Measurements from ENCODE around the gene PTCD2. TPM values are rescaled to one million over a fixed set of nuclear protein-coding genes. Genes with fewer than 3 reads are reported as not detected.
A peak's percentile ranks its signal among the peaks of the same experiment; 100 is the strongest.

PTCD2 gene, protein sequence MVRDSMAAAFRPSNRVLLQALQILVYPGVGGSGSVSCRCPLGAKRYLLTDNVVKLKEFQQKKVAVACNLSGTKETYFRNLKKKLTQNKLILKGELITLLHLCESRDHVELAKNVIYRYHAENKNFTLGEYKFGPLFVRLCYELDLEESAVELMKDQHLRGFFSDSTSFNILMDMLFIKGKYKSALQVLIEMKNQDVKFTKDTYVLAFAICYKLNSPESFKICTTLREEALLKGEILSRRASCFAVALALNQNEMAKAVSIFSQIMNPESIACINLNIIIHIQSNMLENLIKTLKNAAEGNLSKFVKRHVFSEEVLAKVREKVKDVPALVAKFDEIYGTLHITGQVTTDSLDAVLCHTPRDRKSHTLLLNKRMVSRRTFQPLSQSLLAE
- total RNA-seq: 1 to 10 TPM; 3.1 to 8.7 (median 5.7) TPM

- WGBS, 2 donors: 2 to 4% methylated on average over 9 to 37 of the region's 40 CpGs
- TF ChIP-seq POLR2A (IDR thresholded peaks at IDR 0.05) (peak in 2 of 4 donors; percentile 46 to 67), CTCF (IDR thresholded peaks at IDR 0.05) (peak in 2 of 6 experiments; percentile 4)
- peak; percentile 70 for DNase-seq
These were observed at the start of gene PTCD2, which contains the start of gene MRPS27 for GRCh38 chr5:72319976-72320752. TSS of gene PTCD2 (plus strand) at chr5:72320373. CDS start at chr5:72320383, 10 bp downstream. TSS of gene MRPS27 (minus strand) at chr5:72320240. CDS start at chr5:72320221, 19 bp downstream.

GRCh38 chr5:72271702-72272101 is 48.5 kb upstream of the PTCD2 start:
- 87 to 95% methylated on average over 3 of the region's 3 CpGs for WGBS, 2 donors
- Histone ChIP-seq H3K4me3 (no peak overlapping the region), H3K9me3 (no peaks in the 10 kb centered on the region), H3K36me3 (peaks cover 0 to 19% (median 0%) of the 10 kb centered on the region in 3 donors), H3K27me3 (no peaks in the 10 kb centered on the region), H3K27ac (no peak overlapping the region), H3K4me1 (peaks cover 0 to 11% (median 0%) of the 10 kb centered on the region in 3 donors)
- no peak for DNase-seq
- intact Hi-C loops (cut with DNase I): no loop called here
- no peak for TF ChIP-seq POLR2A (IDR thresholded peaks at IDR 0.05)
- no peak for TF ChIP-seq CTCF (IDR thresholded peaks at IDR 0.05)

More at GRCh38 chr5:72319976-72320752, at the start of gene PTCD2, which contains the start of gene MRPS27:
- peak within 1 kb of the TSS; percentile 74 to 96 (median 88) for H3K4me3 ChIP-seq
- H3K27me3 ChIP-seq: no peaks in the 10 kb centered on the region
- no peaks in the 10 kb centered on the region for H3K9me3 ChIP-seq
- H3K4me1 ChIP-seq: peaks cover 0 to 54% (median 16%) of the 10 kb centered on the region in 3 donors
- peaks cover 0 to 37% (median 0%) of the 10 kb centered on the region in 3 donors for H3K36me3 ChIP-seq
- intact Hi-C loops (cut with DNase I): no loop called here
- H3K27ac ChIP-seq: peak within 1 kb of the TSS; percentile 80 to 89 (median 87)

DNA sequence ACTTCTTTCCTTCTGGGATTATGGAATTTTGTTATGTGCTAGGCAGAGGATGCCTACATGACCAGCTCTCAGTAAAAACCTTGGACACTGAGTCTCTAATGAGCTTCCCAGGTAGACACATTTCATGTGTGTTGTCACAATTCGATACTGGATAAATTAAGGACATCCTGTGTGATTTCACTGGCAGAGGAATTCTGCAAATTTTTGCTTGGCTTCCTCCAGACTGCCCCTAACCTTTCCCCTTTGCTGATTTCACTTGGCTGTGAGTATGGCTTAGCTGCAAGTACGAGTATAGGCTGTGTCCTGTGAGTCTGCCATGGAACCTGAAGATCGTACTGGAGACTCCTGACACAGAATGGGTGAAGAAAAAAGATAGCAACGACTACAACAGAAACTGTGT is 47.8 kb upstream of the PTCD2 start:
- intact Hi-C loops (cut with DNase I): no loop called here
- TF ChIP-seq POLR2A (IDR thresholded peaks at IDR 0.05): no peak
- TF ChIP-seq CTCF (IDR thresholded peaks at IDR 0.05): no peak
- no peak overlapping the region for H3K27ac ChIP-seq
- H3K4me1 ChIP-seq: peaks cover 0 to 11% (median 0%) of the 10 kb centered on the region in 3 donors
- no peak overlapping the region for H3K4me3 ChIP-seq
- no peaks in the 10 kb centered on the region for H3K9me3 ChIP-seq
- peaks cover 0 to 22% (median 0%) of the 10 kb centered on the region in 3 donors for H3K36me3 ChIP-seq
- H3K27me3 ChIP-seq: no peaks in the 10 kb centered on the region
- no peak for DNase-seq
- 72 to 93% methylated on average over 3 to 4 of the region's 4 CpGs for WGBS, 2 donors

GRCh38 chr5:72273547-72273946 is 46.6 kb upstream of the PTCD2 start:
- intact Hi-C loops (cut with DNase I): no loop called here
- Histone ChIP-seq H3K27ac (no peak overlapping the region), H3K9me3 (no peaks in the 10 kb centered on the region), H3K27me3 (no peaks in the 10 kb centered on the region), H3K4me3 (no peak overlapping the region), H3K36me3 (peaks cover 0 to 32% (median 0%) of the 10 kb centered on the region in 3 donors), H3K4me1 (peaks cover 0 to 5% (median 0%) of the 10 kb centered on the region in 3 donors)
- DNase-seq: no peak
- 78 to 96% methylated on average over 7 of the region's 7 CpGs for WGBS, 2 donors
- TF ChIP-seq CTCF (IDR thresholded peaks at IDR 0.05): no peak

Measured in esophagus squamous epithelium (tissue), 5 donors.